Stimulated activated CD8-positive, alpha-beta memory T cell treated with anti-CD3 and anti-CD28 coated beads, Interleukin-15, amount 100 ng/mL, for 24 hours (primary cell): ENCODE results near the gene MUC5AC.
"Not testable (repeated sequence)": the region's sequence is repeated elsewhere in the genome, so short reads cannot be mapped to it uniquely, and the experiment has no call there.

Experiments
- DNase-seq: peaks from one replicate; pipeline ENCODE4 v3.0.0-alpha.2; 2020; ENCODE audit warnings: low read depth

MUC5AC gene

DNA sequence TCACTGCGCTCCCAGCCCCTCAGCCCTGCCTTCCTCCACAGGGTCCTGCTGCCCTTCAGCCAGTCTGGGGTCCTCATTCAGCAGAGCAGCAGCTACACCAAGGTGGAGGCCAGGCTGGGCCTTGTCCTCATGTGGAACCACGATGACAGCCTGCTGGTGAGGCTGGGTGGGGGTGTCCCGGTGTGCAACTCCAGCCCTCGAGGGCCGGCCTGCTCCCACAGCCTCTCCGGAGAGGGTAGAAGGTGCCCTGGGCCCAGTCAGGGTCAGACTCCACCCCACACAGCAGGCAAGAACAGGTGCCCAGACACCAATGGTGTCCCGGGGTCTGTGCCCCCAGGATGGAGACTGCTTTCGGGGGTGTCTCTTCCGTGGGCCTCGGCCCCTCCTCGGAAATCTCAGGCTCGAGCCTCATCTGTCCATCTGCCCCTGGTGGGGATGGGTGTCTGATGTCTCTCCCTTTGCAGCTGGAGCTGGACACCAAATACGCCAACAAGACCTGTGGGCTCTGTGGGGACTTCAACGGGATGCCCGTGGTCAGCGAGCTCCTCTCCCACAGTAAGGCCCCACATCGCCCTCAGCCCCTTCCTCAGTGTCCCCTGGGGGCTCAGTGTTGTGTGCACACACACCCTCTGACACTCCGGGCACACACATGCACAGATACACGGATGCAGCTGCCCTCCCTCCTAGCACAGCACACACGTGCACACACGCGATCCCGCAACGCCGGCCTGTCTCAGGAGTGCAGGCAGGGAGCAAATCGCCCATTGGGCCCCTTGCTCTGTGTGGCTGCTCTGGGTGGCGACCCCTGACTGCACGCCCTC lies 4.9 kb downstream of the MUC5AC start:
- no peak for DNase-seq

DNA sequence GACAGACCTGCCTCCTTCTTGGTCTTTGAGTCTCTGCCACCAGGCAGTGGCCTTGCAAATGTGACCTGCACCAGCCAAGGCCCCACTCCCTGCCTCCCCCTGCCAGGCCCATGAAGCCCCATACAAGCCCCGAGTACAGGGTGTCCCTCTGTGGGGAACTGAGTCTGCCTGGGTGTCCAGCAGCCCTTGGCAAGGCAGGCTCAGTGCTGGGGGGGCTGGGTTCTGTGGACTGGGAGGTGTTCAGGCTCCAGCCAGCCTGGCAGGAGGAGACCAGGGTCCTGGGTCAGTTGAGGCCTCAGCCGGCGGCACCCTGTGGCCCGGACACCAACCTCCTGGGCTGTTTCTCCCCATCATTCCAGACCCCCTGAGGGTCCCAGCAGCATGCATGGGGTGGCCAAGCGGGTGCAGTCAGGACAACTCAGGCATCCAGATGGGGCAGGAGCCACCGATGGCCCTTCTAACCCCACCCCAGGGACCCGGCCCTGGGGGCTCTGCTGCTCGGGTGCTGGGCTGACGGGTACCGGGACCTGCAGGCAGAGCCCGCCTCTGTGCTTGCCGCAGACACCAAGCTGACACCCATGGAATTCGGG lies 5.7 kb downstream of the MUC5AC start:
- DNase-seq: no peak

DNA sequence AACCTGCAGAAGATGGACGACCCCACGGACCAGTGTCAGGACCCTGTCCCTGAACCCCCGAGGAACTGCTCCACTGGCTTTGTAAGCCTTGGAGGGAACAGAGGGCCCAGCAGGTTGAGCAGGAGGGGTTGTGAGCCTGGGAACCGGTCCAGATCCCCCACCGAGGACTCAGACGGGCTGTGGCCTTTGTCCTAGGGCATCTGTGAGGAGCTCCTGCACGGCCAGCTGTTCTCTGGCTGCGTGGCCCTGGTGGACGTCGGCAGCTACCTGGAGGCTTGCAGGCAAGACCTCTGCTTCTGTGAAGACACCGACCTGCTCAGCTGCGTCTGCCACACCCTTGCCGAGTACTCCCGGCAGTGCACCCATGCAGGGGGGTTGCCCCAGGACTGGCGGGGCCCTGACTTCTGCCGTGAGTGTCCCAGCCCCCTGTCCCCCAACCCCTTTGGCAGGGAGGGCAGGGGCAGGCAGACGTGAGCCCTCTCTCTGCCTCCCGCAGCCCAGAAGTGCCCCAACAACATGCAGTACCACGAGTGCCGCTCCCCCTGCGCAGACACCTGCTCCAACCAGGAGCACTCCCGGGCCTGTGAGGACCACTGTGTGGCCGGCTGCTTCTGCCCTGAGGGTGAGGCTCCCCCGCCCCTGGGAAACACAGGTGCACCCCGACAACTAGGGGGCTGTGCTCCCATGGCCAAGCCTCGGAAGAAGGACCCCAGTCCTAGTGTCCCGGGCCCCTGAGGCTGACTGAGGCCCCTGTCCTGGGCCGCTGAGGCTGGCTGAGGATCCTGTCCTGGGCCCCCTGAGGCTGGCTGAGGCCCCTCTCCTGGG lies 6.4 kb downstream of the MUC5AC start:
- DNase-seq: no peak

DNA sequence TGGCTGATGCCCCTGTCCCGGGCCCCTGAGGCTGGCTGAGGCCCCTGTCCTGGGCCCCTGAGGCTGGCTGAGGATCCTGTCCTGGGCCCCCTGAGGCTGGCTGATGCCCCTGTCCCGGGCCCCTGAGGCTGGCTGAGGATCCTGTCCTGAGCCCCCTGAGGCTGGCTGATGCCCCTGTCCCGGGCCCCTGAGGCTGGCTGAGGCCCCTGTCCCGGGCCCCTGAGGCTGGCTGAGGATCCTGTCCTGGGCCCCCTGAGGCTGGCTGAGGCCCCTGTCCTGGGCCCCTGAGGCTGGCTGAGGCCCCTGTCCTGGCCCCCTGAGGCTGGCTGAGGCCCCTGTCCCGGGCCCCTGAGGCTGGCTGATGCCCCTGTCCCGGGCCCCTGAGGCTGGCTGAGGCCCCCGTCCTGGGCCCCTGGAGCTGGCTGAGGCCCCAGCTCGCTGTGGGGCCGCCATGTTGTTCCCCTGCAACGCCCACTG lies 7.1 kb downstream of the MUC5AC start:
- not testable (repeated sequence) for DNase-seq

DNA sequence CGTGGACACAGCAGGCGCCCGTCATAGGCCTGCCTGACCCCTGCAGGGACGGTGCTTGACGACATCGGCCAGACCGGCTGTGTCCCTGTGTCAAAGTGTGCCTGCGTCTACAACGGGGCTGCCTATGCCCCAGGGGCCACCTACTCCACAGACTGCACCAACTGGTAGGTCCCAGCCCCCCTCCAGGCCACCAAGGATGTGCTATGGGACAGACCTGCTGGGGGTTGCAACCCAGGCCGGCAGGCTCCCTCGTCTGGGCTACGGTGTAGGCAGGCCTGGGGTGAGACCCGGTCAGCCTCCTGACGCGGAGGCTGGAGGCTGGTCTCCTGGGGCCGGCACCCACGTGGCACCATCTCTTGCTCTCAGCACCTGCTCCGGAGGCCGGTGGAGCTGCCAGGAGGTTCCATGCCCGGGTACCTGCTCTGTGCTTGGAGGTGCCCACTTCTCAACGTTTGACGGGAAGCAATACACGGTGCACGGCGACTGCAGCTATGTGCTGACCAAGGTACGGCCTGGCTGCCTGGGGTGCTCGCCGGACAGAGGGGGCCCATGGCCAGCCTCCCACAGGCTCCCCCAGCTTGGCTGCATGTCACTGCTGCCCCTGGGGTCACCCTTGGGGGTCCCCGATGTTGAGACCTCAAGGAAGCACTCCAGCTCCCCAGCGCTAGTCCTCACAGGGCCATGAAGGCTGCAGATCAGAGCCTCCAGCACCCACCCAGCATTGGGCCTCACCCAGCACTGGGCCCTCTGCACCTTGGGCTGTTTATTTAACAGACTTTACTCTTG lies 7.7 kb downstream of the MUC5AC start:
- DNase-seq: no peak

DNA sequence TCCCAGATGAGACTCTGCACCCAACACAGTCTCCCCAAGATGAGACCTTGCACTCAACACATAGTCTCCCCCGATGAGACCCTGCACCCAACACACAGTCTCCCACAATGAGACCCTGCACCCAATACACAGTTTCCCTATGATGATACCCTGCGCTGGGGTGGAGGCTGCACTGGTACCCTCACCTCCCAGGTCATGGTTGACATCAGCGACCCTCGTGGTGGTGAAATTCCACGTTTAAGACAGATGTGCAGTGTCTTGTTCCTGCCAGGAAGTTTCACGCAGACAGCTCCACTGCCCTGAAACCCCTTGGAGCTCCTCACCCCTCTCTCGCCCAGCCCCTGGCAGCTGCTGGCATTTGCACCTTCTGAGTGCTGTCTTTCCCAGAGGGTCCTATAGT lies 9.5 kb downstream of the MUC5AC start:
- no peak for DNase-seq

GRCh38 chr11:1167751-1168231 lies 10.0 kb downstream of the MUC5AC start:
- DNase-seq: no peak

GRCh38 chr11:1168256-1168655 lies 10.5 kb downstream of the MUC5AC start:
- no peak for DNase-seq

- DNase-seq: no peak
Observed at GRCh38 chr11:1168721-1169161, 11.0 kb downstream of the MUC5AC start.

GRCh38 chr11:1171223-1171984 lies 13.7 kb downstream of the MUC5AC start:
- DNase-seq: no peak

- DNase-seq: no peak
Observed at GRCh38 chr11:1171985-1172728, 14.4 kb downstream of the MUC5AC start.

- DNase-seq: no peak
Observed at GRCh38 chr11:1172729-1173117, 15.0 kb downstream of the MUC5AC start.

GRCh38 chr11:1173396-1173795 lies 15.6 kb downstream of the MUC5AC start:
- not testable (repeated sequence) for DNase-seq

- DNase-seq: no peak
Observed at GRCh38 chr11:1174441-1175370, 17.0 kb downstream of the MUC5AC start.

- DNase-seq: no peak
Observed at GRCh38 chr11:1175461-1176223, 17.9 kb downstream of the MUC5AC start.

GRCh38 chr11:1176224-1177019 lies 18.7 kb downstream of the MUC5AC start:
- DNase-seq: no peak

GRCh38 chr11:1177020-1177770 lies 19.4 kb downstream of the MUC5AC start:
- no peak for DNase-seq
